Kidney (tissue), 14 donors: ENCODE results near the gene INTS12. TPM values are rescaled to one million over a fixed set of nuclear protein-coding genes. Genes with fewer than 3 reads are reported as not detected.

Source experiments
- DNase-seq, 5 donors: peaks; one replicate each; pipeline ENCODE4 v3.0.0-alpha.2; 2013 to 2020
- FAIRE-seq: peaks from 2 replicates; lab custom pipeline; 2012; peaks lifted over from hg19 to GRCh38; lab: Jason Lieb, UNC
- H3K27ac ChIP-seq, 2 donors: one replicate each; pipeline ENCODE4 v1.7.0; 2013; ENCODE audit warnings: low read depth in 2 of 2, low read length in 2 of 2, inconsistent platforms in 1 of 2
- H3K27me3 ChIP-seq: one replicate; pipeline ENCODE4 v1.7.1; 2013; ENCODE audit warnings: low read length, inconsistent platforms; ENCODE audit not compliant: control insufficient read depth, insufficient read depth
- H3K36me3 ChIP-seq, 3 donors: one replicate each; pipeline versions ENCODE4 v1.7.0 to v1.7.1; 2013; ENCODE audit warnings: low read length in 3 of 3, control low read depth in 1 of 3, inconsistent platforms in 1 of 3; ENCODE audit not compliant: insufficient read depth in 3 of 3, control insufficient read depth in 2 of 3
- H3K4me1 ChIP-seq, 3 donors: one replicate each; pipeline versions ENCODE4 v1.7.0 to v1.7.1; 2013; ENCODE audit warnings: low read length in 3 of 3, inconsistent platforms in 1 of 3, low read depth in 1 of 3; ENCODE audit not compliant: control insufficient read depth in 2 of 3, insufficient read depth in 2 of 3
- H3K4me3 ChIP-seq, 3 donors: one replicate each; pipeline versions ENCODE4 v1.7.0 to v1.8.1; 2013; ENCODE audit warnings: low read length in 3 of 3, control low read depth in 1 of 3, inconsistent platforms in 1 of 3
- H3K9ac ChIP-seq, 3 donors: one replicate each; pipeline versions ENCODE4 v1.7.0 to v1.7.1; 2013; ENCODE audit warnings: low read length in 3 of 3, control low read depth in 1 of 3, inconsistent platforms in 1 of 3
- H3K9me3 ChIP-seq, 3 donors: one replicate each; pipeline versions ENCODE4 v1.7.0 to v1.7.1; 2013; ENCODE audit warnings: low read length in 3 of 3, control low read depth in 1 of 3, inconsistent platforms in 1 of 3; ENCODE audit not compliant: control insufficient read depth in 2 of 3, insufficient read depth in 1 of 3
- CTCF ChIP-seq: IDR thresholded peaks from 3 replicates; pipeline ENCODE4 v1.5.1; 2012; ENCODE audit warnings: mild to moderate bottlenecking, moderate library complexity, borderline replicate concordance; ENCODE audit not compliant: insufficient read depth; ENCODE audit errors: extremely low read depth
- intact Hi-C: fragments of 100-400 bp; cut with DNase I; formaldehyde crosslinking; loops from one replicate; pipeline ENCODE4 v1.11.1; 2022
- polyA plus RNA-seq: library from polyadenylated mRNA; stranded (reverse); fragments of 350-450 nt; fragmentation: Illumina TruSeq; extraction: RNeasy Lipid Tissue Mini Kit (QIAGEN cat#74804); gene quantifications from one replicate; pipeline ENCODE4 v1.2.3, GENCODE V29; 2014; ENCODE audit warnings: low read depth, low replicate concordance; ENCODE audit not compliant: insufficient read depth
- total RNA-seq: library from RNA; stranded (reverse); fragmentation: NEBNext Ultra II Directional; extraction: Animal tissue kit (Norgen Biotek cat#: 25700); gene quantifications from one replicate; pipeline ENCODE4 v1.2.1, GENCODE V29; 2021
- donor health status: control.
- donor health status: control.
- donor health status: control.
- donor health status: control.
- donor health status: control.
- donor health status: DM: yes; HTN: yes; CAD: no.
- donor health status: Normal renal cell carcinoma (clear cell type).

Gene INTS12
- total and polyA plus RNA-seq, 2 donors from 2014 or later: 15.5 to 21.4 TPM

- no peak for TF ChIP-seq CTCF
- Histone ChIP-seq H3K9ac (no peak overlapping the region), H3K9me3 (no peaks in the 10 kb centered on the region), H3K4me1 (peaks cover 0 to 17% (median 4%) of the 10 kb centered on the region in 3 donors), H3K27ac (no peak overlapping the region), H3K36me3 (no peaks in the 10 kb centered on the region), H3K27me3 (no peaks in the 10 kb centered on the region), H3K4me3 (peak overlapping the region in 1 of 3 donors; percentile 14)
- no peak for FAIRE-seq
- DNase-seq: peak in 2 of 5 donors; percentile 69 to 82
- intact Hi-C loops: no loop called here
Observed at GRCh38 chr4:105637408-105638176, 70.9 kb downstream of the INTS12 start.

GRCh38 chr4:105634402-105635080 is 73.9 kb downstream of the INTS12 start:
- Histone ChIP-seq H3K27ac (no peak overlapping the region), H3K36me3 (no peaks in the 10 kb centered on the region), H3K4me1 (peaks cover 0 to 17% (median 4%) of the 10 kb centered on the region in 3 donors), H3K27me3 (no peaks in the 10 kb centered on the region), H3K9ac (no peak overlapping the region), H3K4me3 (no peak overlapping the region), H3K9me3 (no peaks in the 10 kb centered on the region)
- no peak for TF ChIP-seq CTCF
- FAIRE-seq (no peak), DNase-seq (no peak)
- intact Hi-C loops: no loop called here

GRCh38 chr4:105633241-105633640 is 75.2 kb downstream of the INTS12 start:
- no peak overlapping the region for H3K9ac ChIP-seq
- peak in 2 of 5 donors; percentile 36 to 48 for DNase-seq
- no peak overlapping the region for H3K4me3 ChIP-seq
- H3K4me1 ChIP-seq: peaks cover 0 to 17% (median 4%) of the 10 kb centered on the region in 3 donors
- FAIRE-seq: no peak
- peak overlapping the region in 1 of 2 donors; percentile 61 for H3K27ac ChIP-seq
- H3K27me3 ChIP-seq: no peaks in the 10 kb centered on the region
- intact Hi-C loops: no loop called here
- no peak for TF ChIP-seq CTCF
- H3K36me3 ChIP-seq: no peaks in the 10 kb centered on the region
- no peaks in the 10 kb centered on the region for H3K9me3 ChIP-seq

Other genes with a start within 250 kb of the INTS12 start
- 84.9 TPM for gene PPA2, start 234.6 kb downstream of the INTS12 start, total RNA-seq
- gene PPA2, start 234.6 kb downstream of the INTS12 start, polyA plus RNA-seq: 193 TPM
- 41.1 TPM for gene ARHGEF38, start 156.1 kb downstream of the INTS12 start, total RNA-seq
- gene ARHGEF38, start 156.1 kb downstream of the INTS12 start, polyA plus RNA-seq: 1.5 TPM
- gene GSTCD, start 95 bp upstream of the INTS12 start, total RNA-seq: 11.7 TPM
- gene GSTCD, start 95 bp upstream of the INTS12 start, polyA plus RNA-seq: 2.2 TPM
- gene NPNT, start 186.8 kb upstream of the INTS12 start, total RNA-seq: 78.3 TPM
- gene NPNT, start 186.8 kb upstream of the INTS12 start, polyA plus RNA-seq: 117 TPM